Uterus (tissue), 2 donors: ENCODE data around the gene FAM13B.

Experiments used
- POLR2A ChIP-seq, 2 donors: fragments of 450-650 bp; IDR thresholded peaks; one replicate each; pipeline ENCODE4 v1.6.1; 2016; ENCODE audit warnings: antibody characterized with exemption in 2 of 2, mild to moderate bottlenecking in 1 of 2, moderate library complexity in 1 of 2
- TF ChIP-seq, protein P1 (sequence below), 4 experiments: fragments of 200-600 bp in 2 of 4; fragments of 450-650 bp in 2 of 4; sonication (generic) in 2 of 4; IDR thresholded peaks; one replicate each; pipeline ENCODE4 v1.5.1; 2016 to 2019; ENCODE audit warnings: antibody characterized with exemption in 4 of 4, mild to moderate bottlenecking in 2 of 4, moderate library complexity in 1 of 4

DNA sequence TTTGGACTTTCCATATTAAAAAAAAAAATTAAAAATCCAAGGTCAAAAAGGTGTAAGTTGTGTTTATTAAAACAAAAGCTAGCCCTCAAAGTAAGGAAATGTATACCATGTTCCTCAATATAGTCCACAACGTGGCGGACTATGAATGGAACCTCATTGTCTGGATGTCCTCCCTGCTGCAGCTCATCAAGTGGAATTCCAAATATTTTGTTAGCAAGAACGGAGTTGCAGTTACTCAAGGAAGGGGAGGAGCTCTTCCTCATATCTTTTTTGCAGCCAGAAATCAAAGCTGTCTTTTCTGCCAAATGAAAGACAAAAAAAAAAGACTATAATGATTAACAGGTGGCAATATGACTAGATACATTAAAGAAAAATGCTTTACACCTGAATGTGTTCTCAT lies 14.0 kb downstream of the FAM13B start:
- TF ChIP-seq, protein P1, sequence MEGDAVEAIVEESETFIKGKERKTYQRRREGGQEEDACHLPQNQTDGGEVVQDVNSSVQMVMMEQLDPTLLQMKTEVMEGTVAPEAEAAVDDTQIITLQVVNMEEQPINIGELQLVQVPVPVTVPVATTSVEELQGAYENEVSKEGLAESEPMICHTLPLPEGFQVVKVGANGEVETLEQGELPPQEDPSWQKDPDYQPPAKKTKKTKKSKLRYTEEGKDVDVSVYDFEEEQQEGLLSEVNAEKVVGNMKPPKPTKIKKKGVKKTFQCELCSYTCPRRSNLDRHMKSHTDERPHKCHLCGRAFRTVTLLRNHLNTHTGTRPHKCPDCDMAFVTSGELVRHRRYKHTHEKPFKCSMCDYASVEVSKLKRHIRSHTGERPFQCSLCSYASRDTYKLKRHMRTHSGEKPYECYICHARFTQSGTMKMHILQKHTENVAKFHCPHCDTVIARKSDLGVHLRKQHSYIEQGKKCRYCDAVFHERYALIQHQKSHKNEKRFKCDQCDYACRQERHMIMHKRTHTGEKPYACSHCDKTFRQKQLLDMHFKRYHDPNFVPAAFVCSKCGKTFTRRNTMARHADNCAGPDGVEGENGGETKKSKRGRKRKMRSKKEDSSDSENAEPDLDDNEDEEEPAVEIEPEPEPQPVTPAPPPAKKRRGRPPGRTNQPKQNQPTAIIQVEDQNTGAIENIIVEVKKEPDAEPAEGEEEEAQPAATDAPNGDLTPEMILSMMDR (IDR thresholded peaks at IDR 0.05) = no peak
- no peak for TF ChIP-seq POLR2A (IDR thresholded peaks at IDR 0.05)
